Neural cell (in vitro differentiated cells): Measurements from ENCODE around the gene NDUFV2. TPM values are rescaled to one million over a fixed set of nuclear protein-coding genes. Genes with fewer than 3 reads are reported as not detected.

Experiments
- H2AFZ ChIP-seq: fragments of 200-600, 300-800 bp; sonication (generic), shearing (Covaris generic); 2 replicates; pipeline ENCODE4 v1.6.0; 2014; ENCODE audit warnings: low read depth, mild to moderate bottlenecking, antibody characterized with exemption, low read length, moderate library complexity
- H3F3A ChIP-seq: fragments of 200-600 bp; shearing (Covaris generic); 2 replicates; pipeline ENCODE4 v1.6.1; 2016; ENCODE audit warnings: mild to moderate bottlenecking, moderate library complexity, mixed read lengths, antibody characterized with exemption, low read length; ENCODE audit not compliant: insufficient read depth, poor library complexity, severe bottlenecking
- H3K27ac ChIP-seq: fragments of 200-600, 300-800 bp; sonication (generic), shearing (Covaris generic); 2 replicates; pipeline ENCODE4 v1.5.1; 2014; ENCODE audit warnings: mild to moderate bottlenecking, low read length, moderate library complexity
- H3K27me3 ChIP-seq: fragments of 300-800, 200-600 bp; sonication (generic), shearing (Covaris generic); 2 replicates; pipeline ENCODE4 v1.6.0; 2014; ENCODE audit warnings: mild to moderate bottlenecking, low read depth, low read length, moderate library complexity; ENCODE audit not compliant: insufficient read depth
- H3K36me3 ChIP-seq: fragments of 300-800, 200-600 bp; sonication (generic), shearing (Covaris generic); 2 replicates; pipeline ENCODE4 v1.5.1; 2014; ENCODE audit warnings: mild to moderate bottlenecking, antibody characterized with exemption, low read length, moderate library complexity; ENCODE audit not compliant: insufficient read depth
- H3K4me2 ChIP-seq: fragments of 300-800, 200-600 bp; sonication (generic), shearing (Covaris generic); 2 replicates; pipeline ENCODE4 v1.6.0; 2014; ENCODE audit warnings: mild to moderate bottlenecking, low read length
- H3K4me3 ChIP-seq: fragments of 300-800, 200-600 bp; sonication (generic), shearing (Covaris generic); 2 replicates; pipeline ENCODE4 v1.5.1; 2014; ENCODE audit warnings: mild to moderate bottlenecking, low read length, moderate library complexity
- H3K79me2 ChIP-seq: fragments of 200-600 bp; shearing (Covaris generic); replicated peaks from 2 replicates; pipeline ENCODE4 v1.6.0; 2014; ENCODE audit warnings: mild to moderate bottlenecking, low read length, moderate library complexity; ENCODE audit not compliant: insufficient read depth
- H3K9ac ChIP-seq: fragments of 300-800, 200-600 bp; sonication (generic), shearing (Covaris generic); 2 replicates; pipeline ENCODE4 v1.6.1; 2016; ENCODE audit warnings: mild to moderate bottlenecking, low read length, mixed read lengths
- H3K9me2 ChIP-seq: fragments of 200-600 bp; shearing (Covaris generic); 2 replicates; pipeline ENCODE4 v1.6.1; 2016; ENCODE audit warnings: mild to moderate bottlenecking, low read length, mixed read lengths; ENCODE audit not compliant: insufficient read depth
- H3K9me3 ChIP-seq: fragments of 200-600, 300-800 bp; sonication (generic), shearing (Covaris generic); 2 replicates; pipeline ENCODE4 v1.6.1; 2016; ENCODE audit warnings: mild to moderate bottlenecking, mixed run types, low read length, moderate library complexity, mixed read lengths
- H4K20me1 ChIP-seq: fragments of 200-600 bp; shearing (Covaris generic); 2 replicates; pipeline ENCODE4 v1.6.1; 2016; ENCODE audit warnings: mild to moderate bottlenecking, mixed run types; ENCODE audit not compliant: insufficient read depth
- CTCF ChIP-seq: fragments of 450-650 bp; IDR thresholded peaks from 2 replicates; pipeline ENCODE4 v1.5.1; 2014; ENCODE audit warnings: antibody characterized with exemption, mild to moderate bottlenecking, moderate library complexity; ENCODE audit not compliant: poor library complexity, severe bottlenecking
- EP300 ChIP-seq: fragments of 450-650 bp; conservative IDR thresholded peaks from 2 replicates; pipeline ENCODE4 v1.6.1; 2014; ENCODE audit warnings: antibody characterized with exemption, mild to moderate bottlenecking, moderate library complexity; ENCODE audit not compliant: poor library complexity, severe bottlenecking
- EZH2 ChIP-seq: fragments of 200-600, 300-800 bp; shearing (Covaris generic), sonication (generic); IDR thresholded peaks from 2 replicates; pipeline ENCODE4 v1.6.1; 2014; ENCODE audit warnings: antibody characterized with exemption, low read length, borderline replicate concordance, mild to moderate bottlenecking; ENCODE audit not compliant: insufficient read depth, poor library complexity, severe bottlenecking
- MXI1 ChIP-seq: fragments of 450-650 bp; conservative IDR thresholded peaks from 2 replicates; pipeline ENCODE4 v1.6.1; 2014; ENCODE audit warnings: antibody characterized with exemption, mild to moderate bottlenecking; ENCODE audit not compliant: poor library complexity, severe bottlenecking
- POLR2AphosphoS5 ChIP-seq: IDR thresholded peaks from 2 replicates; pipeline ENCODE4 v1.6.1; 2012
- RAD21 ChIP-seq: fragments of 450-650 bp; conservative IDR thresholded peaks from 2 replicates; pipeline ENCODE4 v1.6.1; 2014; ENCODE audit warnings: antibody characterized with exemption, mild to moderate bottlenecking, moderate library complexity
- SMC3 ChIP-seq: fragments of 450-650 bp; conservative IDR thresholded peaks from 2 replicates; pipeline ENCODE4 v1.6.1; 2014; ENCODE audit warnings: antibody characterized with exemption, mild to moderate bottlenecking, moderate library complexity; ENCODE audit not compliant: poor library complexity
- TAF1 ChIP-seq: IDR thresholded peaks from 2 replicates; pipeline ENCODE4 v1.6.1; 2012; ENCODE audit warnings: low read depth
- polyA plus RNA-seq: library from polyadenylated mRNA; depleted of rRNA; stranded (reverse); fragments of >200 nt; gene quantifications from 2 replicates; pipeline ENCODE4 v1.2.3, GENCODE V29; 2014
- TF ChIP-seq, protein P1 (sequence below): IDR thresholded peaks from 2 replicates; pipeline ENCODE4 v1.6.1; 2012; ENCODE audit warnings: borderline replicate concordance

The NDUFV2 gene
- polyA plus RNA-seq, 1 donor from 2014 or later, result 285 TPM

GRCh38 chr18:9058406-9058805 is 44.1 kb upstream of the NDUFV2 start:
- TF ChIP-seq MXI1 (no peak), EZH2 (no peak), POLR2AphosphoS5 (no peak), EP300 (no peak), TAF1 (no peak), RAD21 (no peak), CTCF (no peak), SMC3 (no peak)
- TF ChIP-seq, protein P1, sequence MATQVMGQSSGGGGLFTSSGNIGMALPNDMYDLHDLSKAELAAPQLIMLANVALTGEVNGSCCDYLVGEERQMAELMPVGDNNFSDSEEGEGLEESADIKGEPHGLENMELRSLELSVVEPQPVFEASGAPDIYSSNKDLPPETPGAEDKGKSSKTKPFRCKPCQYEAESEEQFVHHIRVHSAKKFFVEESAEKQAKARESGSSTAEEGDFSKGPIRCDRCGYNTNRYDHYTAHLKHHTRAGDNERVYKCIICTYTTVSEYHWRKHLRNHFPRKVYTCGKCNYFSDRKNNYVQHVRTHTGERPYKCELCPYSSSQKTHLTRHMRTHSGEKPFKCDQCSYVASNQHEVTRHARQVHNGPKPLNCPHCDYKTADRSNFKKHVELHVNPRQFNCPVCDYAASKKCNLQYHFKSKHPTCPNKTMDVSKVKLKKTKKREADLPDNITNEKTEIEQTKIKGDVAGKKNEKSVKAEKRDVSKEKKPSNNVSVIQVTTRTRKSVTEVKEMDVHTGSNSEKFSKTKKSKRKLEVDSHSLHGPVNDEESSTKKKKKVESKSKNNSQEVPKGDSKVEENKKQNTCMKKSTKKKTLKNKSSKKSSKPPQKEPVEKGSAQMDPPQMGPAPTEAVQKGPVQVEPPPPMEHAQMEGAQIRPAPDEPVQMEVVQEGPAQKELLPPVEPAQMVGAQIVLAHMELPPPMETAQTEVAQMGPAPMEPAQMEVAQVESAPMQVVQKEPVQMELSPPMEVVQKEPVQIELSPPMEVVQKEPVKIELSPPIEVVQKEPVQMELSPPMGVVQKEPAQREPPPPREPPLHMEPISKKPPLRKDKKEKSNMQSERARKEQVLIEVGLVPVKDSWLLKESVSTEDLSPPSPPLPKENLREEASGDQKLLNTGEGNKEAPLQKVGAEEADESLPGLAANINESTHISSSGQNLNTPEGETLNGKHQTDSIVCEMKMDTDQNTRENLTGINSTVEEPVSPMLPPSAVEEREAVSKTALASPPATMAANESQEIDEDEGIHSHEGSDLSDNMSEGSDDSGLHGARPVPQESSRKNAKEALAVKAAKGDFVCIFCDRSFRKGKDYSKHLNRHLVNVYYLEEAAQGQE, result no peak
- H2AFZ ChIP-seq, result no peak overlapping the region
- H3K27me3 ChIP-seq, result no peaks in the 10 kb centered on the region
- no peaks in the 10 kb centered on the region for H3K9me2 ChIP-seq
- H3K36me3 ChIP-seq, result no peaks in the 10 kb centered on the region
- H3K9me3 ChIP-seq, result no peaks in the 10 kb centered on the region
- peak overlapping the region; percentile 14 for H3K27ac ChIP-seq
- no peak overlapping the region for H3K4me2 ChIP-seq
- peak overlapping the region; percentile 30 for H3K4me3 ChIP-seq
- no peaks in the 10 kb centered on the region for H3F3A ChIP-seq
- H3K9ac ChIP-seq, result no peak overlapping the region
- no peaks in the 10 kb centered on the region for H4K20me1 ChIP-seq
- H3K79me2 ChIP-seq, result no peaks in the 10 kb centered on the region

GRCh38 chr18:9062418-9062751 is 40.1 kb upstream of the NDUFV2 start:
- no peak overlapping the region for H2AFZ ChIP-seq
- H3K79me2 ChIP-seq, result no peaks in the 10 kb centered on the region
- H3F3A ChIP-seq, result no peaks in the 10 kb centered on the region
- H3K9ac ChIP-seq, result no peak overlapping the region
- no peaks in the 10 kb centered on the region for H3K9me2 ChIP-seq
- no peak overlapping the region for H3K4me2 ChIP-seq
- H3K27ac ChIP-seq, result no peak overlapping the region
- no peak overlapping the region for H3K4me3 ChIP-seq
- H3K36me3 ChIP-seq, result no peaks in the 10 kb centered on the region
- no peaks in the 10 kb centered on the region for H4K20me1 ChIP-seq
- no peaks in the 10 kb centered on the region for H3K27me3 ChIP-seq
- no peak for TF ChIP-seq POLR2AphosphoS5
- TF ChIP-seq EP300, result no peak
- no peak for TF ChIP-seq SMC3
- no peaks in the 10 kb centered on the region for H3K9me3 ChIP-seq

GRCh38 chr18:9065864-9066263 is 36.6 kb upstream of the NDUFV2 start:
- Histone ChIP-seq H3K9me3 (no peaks in the 10 kb centered on the region), H3K27me3 (no peaks in the 10 kb centered on the region), H3K9me2 (no peaks in the 10 kb centered on the region), H3K79me2 (no peaks in the 10 kb centered on the region), H4K20me1 (no peaks in the 10 kb centered on the region), H3K9ac (no peak overlapping the region), H3K27ac (no peak overlapping the region), H3K4me2 (no peak overlapping the region), H3K36me3 (no peaks in the 10 kb centered on the region), H3F3A (no peaks in the 10 kb centered on the region), H2AFZ (no peak overlapping the region), H3K4me3 (no peak overlapping the region)
- TF ChIP-seq POLR2AphosphoS5 (no peak), RAD21 (no peak), MXI1 (no peak)
- TF ChIP-seq, protein P1, result no peak
